ENCODE measurements around the gene C8G.

Gene C8G

GRCh38 chr9:136953771-136954269 is 8.8 kb downstream of the C8G start:
- DNase-seq, result no peak

GRCh38 chr9:136954270-136955083 is 9.4 kb downstream of the C8G start:
- no peak for ATAC-seq
- no peak for DNase-seq

More at GRCh38 chr9:136953771-136954269, 8.8 kb downstream of the C8G start:
- ATAC-seq, result no peak

- DNase-seq (no peak), ATAC-seq (no peak)
These were observed 10.3 kb downstream of the C8G start for GRCh38 chr9:136955202-136955942.

GRCh38 chr9:136955943-136956335 is 10.9 kb downstream of the C8G start:
- no peak for ATAC-seq

GRCh38 chr9:136956604-136957003 is 11.6 kb downstream of the C8G start:
- DNase-seq (no peak), ATAC-seq (no peak)

More at GRCh38 chr9:136955943-136956335, 10.9 kb downstream of the C8G start:
- no peak for DNase-seq

GRCh38 chr9:136957461-136957860 is 12.4 kb downstream of the C8G start:
- DNase-seq, result no peak
- ATAC-seq, result no peak

GRCh38 chr9:136957901-136958300 is 12.9 kb downstream of the C8G start:
- ATAC-seq (no peak), DNase-seq (no peak)

GRCh38 chr9:136958473-136958872 is 13.4 kb downstream of the C8G start:
- DNase-seq, result no peak
- no peak for ATAC-seq

- ATAC-seq, result no peak
- DNase-seq, result no peak
These were observed 14.1 kb downstream of the C8G start for GRCh38 chr9:136958898-136959850.

GRCh38 chr9:136960212-136960937 is 15.3 kb downstream of the C8G start:
- no peak for ATAC-seq
- no peak for DNase-seq

GRCh38 chr9:136960938-136961275 is 15.9 kb downstream of the C8G start:
- no peak for DNase-seq
- ATAC-seq, result no peak

GRCh38 chr9:136961279-136962065 is 16.4 kb downstream of the C8G start:
- ATAC-seq (no peak), DNase-seq (no peak)

GRCh38 chr9:136962163-136962562 is 17.1 kb downstream of the C8G start:
- no peak for DNase-seq
- no peak for ATAC-seq

GRCh38 chr9:136962701-136963248 is 17.7 kb downstream of the C8G start:
- ATAC-seq (no peak), DNase-seq (no peak)

GRCh38 chr9:136963341-136963740 is 18.3 kb downstream of the C8G start:
- DNase-seq (no peak), ATAC-seq (no peak)

GRCh38 chr9:136963751-136964150 is 18.7 kb downstream of the C8G start:
- ATAC-seq (no peak), DNase-seq (no peak)

GRCh38 chr9:136964171-136964689 is 19.2 kb downstream of the C8G start:
- no peak for ATAC-seq
- DNase-seq, result no peak

GRCh38 chr9:136964833-136965422 is 19.9 kb downstream of the C8G start:
- no peak for DNase-seq

GRCh38 chr9:136965771-136966484 is 20.9 kb downstream of the C8G start:
- ATAC-seq (no peak), DNase-seq (no peak)

More at GRCh38 chr9:136964833-136965422, 19.9 kb downstream of the C8G start:
- no peak for ATAC-seq
